Stomach (tissue), 9 donors: ENCODE results near the gene TTLL11. TPM values are rescaled to one million over a fixed set of nuclear protein-coding genes. Genes with fewer than 3 reads are reported as not detected.

Source experiments
- DNase-seq, 2 donors: peaks; one replicate each; pipeline versions ENCODE4 v3.0.0 to v3.0.0-alpha.2; 2013 to 2019
- H3K27ac ChIP-seq, 5 donors: fragments of 200-600 bp in 4 of 5; sonication (generic) in 4 of 5; one replicate each; pipeline ENCODE4 v1.5.1; 2013 to 2019; ENCODE audit warnings: mild to moderate bottlenecking in 1 of 5, moderate library complexity in 1 of 5
- H3K27me3 ChIP-seq, 3 donors: fragments of 200-600 bp; sonication (generic); one replicate each; pipeline ENCODE4 v1.5.1; 2017 to 2019; ENCODE audit warnings: mixed run types in 1 of 3
- H3K36me3 ChIP-seq, 4 donors: fragments of 200-600 bp; sonication (generic); 1 replicate in 3 of 4; 2 replicates in 1 of 4; pipeline ENCODE4 v1.5.1; 2016 to 2019
- H3K4me1 ChIP-seq, 4 donors: fragments of 200-600 bp; sonication (generic); one replicate each; pipeline ENCODE4 v1.5.1; 2016 to 2019
- H3K4me3 ChIP-seq, 4 donors: fragments of 200-600 bp; sonication (generic) in 3 of 4; one replicate each; pipeline ENCODE4 v1.5.1; 2016 to 2019; ENCODE audit warnings: mild to moderate bottlenecking in 1 of 4
- H3K9me3 ChIP-seq, 4 donors: fragments of 200-600 bp; sonication (generic); one replicate each; pipeline ENCODE4 v1.5.1; 2016 to 2019
- EP300 ChIP-seq: sonication (generic); formaldehyde crosslinking; IDR thresholded peaks from one replicate; pipeline ENCODE4 v1.6.1; 2017; ENCODE audit warnings: antibody characterized with exemption
- POLR2A ChIP-seq, 4 donors: fragments of 450-650 bp; IDR thresholded peaks; one replicate each; pipeline ENCODE4 v1.6.1; 2016; ENCODE audit warnings: antibody characterized with exemption in 4 of 4, control low read depth in 2 of 4, mild to moderate bottlenecking in 1 of 4, moderate library complexity in 1 of 4
- POLR2AphosphoS5 ChIP-seq, 3 donors: sonication (generic); formaldehyde crosslinking; IDR thresholded peaks; one replicate each; pipeline ENCODE4 v1.6.1; 2016; ENCODE audit warnings: antibody characterized with exemption in 3 of 3
- WGBS, 5 donors: extraction: QIAGEN DNeasy Blood & Tissue Kit in 3 of 5; methylation state at CpG; one replicate each; pipeline versions ENCODE4 v1.1.5 to v1.1.7; 2013 to 2018; 5-methylcytosine and 5-hydroxymethylcytosine counted together
- intact Hi-C: fragments of 100-400 bp; cut with DNase I; formaldehyde crosslinking; loops from one replicate; pipeline ENCODE4 v1.15.1; 2023; ENCODE audit warnings: low total_unique reads
- polyA plus RNA-seq, 3 donors: library from polyadenylated mRNA; stranded (reverse); fragments of 200-250 nt; gene quantifications; one replicate each; pipeline ENCODE4 v1.2.3, GENCODE V29; 2013
- total RNA-seq, 5 donors: library from RNA; depleted of rRNA; stranded (reverse); fragments of >200 nt; gene quantifications; one replicate each; pipeline versions ENCODE4 v1.1.0 to v1.2.3, GENCODE V29; 2014 to 2016
- TF ChIP-seq, protein P1 (sequence below), 7 experiments: fragments of 450-650 bp in 4 of 7; fragments of 200-600 bp in 3 of 7; sonication (generic) in 3 of 7; IDR thresholded peaks; one replicate each; pipeline ENCODE4 v1.5.1; 2016 to 2019; ENCODE audit warnings: antibody characterized with exemption in 7 of 7, control low read depth in 2 of 7, mild to moderate bottlenecking in 1 of 7
- donor health status: healthy with polysubstance abuse.
- donor health status: Bipolar disorder and iron deficiency.
- donor health status: healthy.

TTLL11 gene
- total and polyA plus RNA-seq, 8 donors: 3.6 to 18.2 (median 9.4) TPM

DNA sequence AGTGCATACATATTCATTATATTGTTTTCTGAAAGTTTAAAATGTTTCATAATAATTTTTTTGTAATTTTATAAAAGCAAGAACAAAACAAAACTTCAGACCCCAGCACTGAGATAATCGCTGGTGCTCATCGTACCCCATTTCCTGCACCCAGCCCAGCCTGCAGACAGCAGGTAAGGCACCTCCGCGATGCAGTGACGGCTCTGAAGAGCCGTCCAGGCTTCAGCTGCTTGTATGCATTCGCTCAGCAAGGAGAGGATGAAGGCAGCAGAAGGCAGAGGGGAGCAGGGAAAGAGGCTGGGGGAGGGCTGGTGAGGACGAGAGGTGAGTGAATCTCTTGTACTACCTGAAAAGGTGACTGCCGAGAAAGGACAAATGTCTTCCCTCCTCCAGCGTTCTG, 153.5 kb downstream of the TTLL11 start:
- intact Hi-C loops: no loop called here
- Histone ChIP-seq H3K4me1 (peaks cover 0 to 7% (median 2%) of the 10 kb centered on the region in 4 donors), H3K27me3 (no peaks in the 10 kb centered on the region), H3K27ac (no peak overlapping the region), H3K4me3 (no peak overlapping the region), H3K9me3 (no peaks in the 10 kb centered on the region), H3K36me3 (peaks cover 0 to 2% (median 0%) of the 10 kb centered on the region in 4 donors)
- WGBS, 5 donors: 70 to 84% (median 77%) methylated on average over 10 of the region's 10 CpGs
- no peak for DNase-seq
- TF ChIP-seq EP300 (no peak), POLR2AphosphoS5 (IDR thresholded peaks at IDR 0.05) (no peak), POLR2A (IDR thresholded peaks at IDR 0.05) (no peak)
- TF ChIP-seq, protein P1, sequence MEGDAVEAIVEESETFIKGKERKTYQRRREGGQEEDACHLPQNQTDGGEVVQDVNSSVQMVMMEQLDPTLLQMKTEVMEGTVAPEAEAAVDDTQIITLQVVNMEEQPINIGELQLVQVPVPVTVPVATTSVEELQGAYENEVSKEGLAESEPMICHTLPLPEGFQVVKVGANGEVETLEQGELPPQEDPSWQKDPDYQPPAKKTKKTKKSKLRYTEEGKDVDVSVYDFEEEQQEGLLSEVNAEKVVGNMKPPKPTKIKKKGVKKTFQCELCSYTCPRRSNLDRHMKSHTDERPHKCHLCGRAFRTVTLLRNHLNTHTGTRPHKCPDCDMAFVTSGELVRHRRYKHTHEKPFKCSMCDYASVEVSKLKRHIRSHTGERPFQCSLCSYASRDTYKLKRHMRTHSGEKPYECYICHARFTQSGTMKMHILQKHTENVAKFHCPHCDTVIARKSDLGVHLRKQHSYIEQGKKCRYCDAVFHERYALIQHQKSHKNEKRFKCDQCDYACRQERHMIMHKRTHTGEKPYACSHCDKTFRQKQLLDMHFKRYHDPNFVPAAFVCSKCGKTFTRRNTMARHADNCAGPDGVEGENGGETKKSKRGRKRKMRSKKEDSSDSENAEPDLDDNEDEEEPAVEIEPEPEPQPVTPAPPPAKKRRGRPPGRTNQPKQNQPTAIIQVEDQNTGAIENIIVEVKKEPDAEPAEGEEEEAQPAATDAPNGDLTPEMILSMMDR (IDR thresholded peaks at IDR 0.05): no peak

DNA sequence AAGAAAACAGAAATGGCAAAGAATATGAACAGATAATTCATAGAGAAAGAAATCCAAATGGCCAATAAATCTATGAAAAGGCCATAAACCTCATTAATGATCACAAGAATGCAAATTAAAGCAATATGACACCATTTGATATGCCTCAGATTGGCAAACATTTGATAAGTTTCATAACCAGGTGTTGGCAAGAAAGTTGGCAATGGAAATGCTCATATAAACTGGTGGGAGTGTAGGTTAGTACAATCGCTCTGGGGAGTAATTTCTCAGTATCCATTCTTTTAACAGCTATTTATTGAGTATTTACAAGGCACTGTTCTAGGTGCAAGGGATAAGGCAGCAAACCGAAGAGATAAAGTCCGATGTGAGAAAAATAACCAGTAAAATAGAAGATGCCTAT, 154.5 kb downstream of the TTLL11 start:
- intact Hi-C loops: no loop called here
- no peak for DNase-seq
- no peak overlapping the region for H3K27ac ChIP-seq
- H3K36me3 ChIP-seq: no peaks in the 10 kb centered on the region
- no peaks in the 10 kb centered on the region for H3K9me3 ChIP-seq
- peaks cover 0 to 7% (median 2%) of the 10 kb centered on the region in 4 donors for H3K4me1 ChIP-seq
- 33 to 82% (median 58%) methylated on average over 3 of the region's 3 CpGs for WGBS, 5 donors
- no peaks in the 10 kb centered on the region for H3K27me3 ChIP-seq
- no peak for TF ChIP-seq POLR2AphosphoS5 (IDR thresholded peaks at IDR 0.05)
- TF ChIP-seq, protein P1 (IDR thresholded peaks at IDR 0.05): no peak
- no peak for TF ChIP-seq EP300
- no peak for TF ChIP-seq POLR2A (IDR thresholded peaks at IDR 0.05)
- no peak overlapping the region for H3K4me3 ChIP-seq

DNA sequence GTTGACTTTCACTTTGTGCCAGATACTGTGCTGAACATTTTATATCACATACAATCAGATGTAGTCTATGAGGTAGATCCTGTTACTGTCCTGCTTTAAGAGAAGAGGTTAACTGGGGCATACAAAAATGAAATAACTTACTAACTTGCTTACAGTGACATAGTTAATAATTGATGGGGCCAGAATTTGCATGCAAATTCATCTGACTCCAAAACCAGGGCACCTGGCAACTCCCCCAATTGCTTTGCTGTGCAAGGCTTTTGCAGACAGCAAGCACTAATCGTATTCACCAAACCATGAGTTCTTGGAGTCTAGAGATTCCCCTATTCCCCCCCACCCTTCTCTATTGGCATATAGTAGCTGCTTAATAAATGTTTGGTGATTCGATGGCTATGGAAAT, 155.9 kb downstream of the TTLL11 start:
- no peak for DNase-seq
- WGBS, 5 donors: 92 to 95% (median 93%) methylated on average over 2 of the region's 2 CpGs
- Histone ChIP-seq H3K27ac (no peak overlapping the region), H3K4me1 (peaks cover 0 to 7% (median 2%) of the 10 kb centered on the region in 4 donors), H3K4me3 (no peak overlapping the region), H3K36me3 (no peaks in the 10 kb centered on the region), H3K27me3 (no peaks in the 10 kb centered on the region), H3K9me3 (no peaks in the 10 kb centered on the region)
- TF ChIP-seq, protein P1 (IDR thresholded peaks at IDR 0.05): no peak
- TF ChIP-seq POLR2AphosphoS5 (IDR thresholded peaks at IDR 0.05): no peak
- no peak for TF ChIP-seq EP300
- no peak for TF ChIP-seq POLR2A (IDR thresholded peaks at IDR 0.05)
- intact Hi-C loops: no loop called here

DNA sequence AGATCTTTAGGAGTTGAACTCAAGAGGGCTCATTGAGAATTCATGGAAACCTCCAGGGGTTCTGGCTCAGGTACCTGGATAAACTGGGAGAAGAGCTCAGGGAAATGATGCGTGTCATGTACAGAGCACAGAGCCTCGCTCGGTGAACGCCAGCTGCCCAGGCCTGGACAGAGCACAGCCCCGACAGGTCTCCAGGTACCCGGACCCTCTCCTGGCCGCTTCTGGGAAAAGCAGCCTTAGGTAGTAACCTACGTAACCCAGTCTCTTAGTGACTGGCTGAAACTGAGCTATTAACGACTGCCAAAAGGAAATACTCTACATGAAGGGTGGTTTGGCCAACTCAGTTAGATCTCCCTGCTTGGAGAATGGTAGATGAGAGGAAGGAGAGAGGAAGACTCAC, 157.4 kb downstream of the TTLL11 start:
- 90 to 94% (median 91%) methylated on average over 9 of the region's 9 CpGs for WGBS, 5 donors
- intact Hi-C loops: no loop called here
- H3K27me3 ChIP-seq: no peaks in the 10 kb centered on the region
- no peak for TF ChIP-seq EP300
- TF ChIP-seq, protein P1 (IDR thresholded peaks at IDR 0.05): no peak
- no peak for TF ChIP-seq POLR2AphosphoS5 (IDR thresholded peaks at IDR 0.05)
- no peak for TF ChIP-seq POLR2A (IDR thresholded peaks at IDR 0.05)
- H3K4me3 ChIP-seq: no peak overlapping the region
- no peak overlapping the region for H3K27ac ChIP-seq
- peaks cover 0 to 7% (median 2%) of the 10 kb centered on the region in 4 donors for H3K4me1 ChIP-seq
- DNase-seq: no peak
- H3K9me3 ChIP-seq: no peaks in the 10 kb centered on the region
- no peaks in the 10 kb centered on the region for H3K36me3 ChIP-seq
